NCI-H226 (cell line): ENCODE data around the gene DIMT1.

ENCODE experiments used
- DNase-seq: peaks from one replicate; pipeline ENCODE4 v3.0.0-alpha.2; 2015

Gene DIMT1

GRCh38 chr5:62369039-62369438, 34.7 kb downstream of the DIMT1 start:
- DNase-seq = no peak

- no peak for DNase-seq
Observed at GRCh38 chr5:62362701-62363100, 41.0 kb downstream of the DIMT1 start.

- peak; percentile 24 for DNase-seq
Observed at GRCh38 chr5:62354028-62354874, 49.5 kb downstream of the DIMT1 start.

GRCh38 chr5:62348723-62349481, 54.8 kb downstream of the DIMT1 start:
- DNase-seq = no peak

GRCh38 chr5:62347928-62348327, 55.8 kb downstream of the DIMT1 start:
- no peak for DNase-seq

GRCh38 chr5:62346748-62347147, 57.0 kb downstream of the DIMT1 start:
- DNase-seq = no peak

- DNase-seq = peak; percentile 45
Observed at GRCh38 chr5:62343428-62343827, 60.3 kb downstream of the DIMT1 start.

- DNase-seq = no peak
Observed at GRCh38 chr5:62342476-62342837, 61.2 kb downstream of the DIMT1 start.

GRCh38 chr5:62341783-62342475, 61.8 kb downstream of the DIMT1 start:
- DNase-seq = no peak

GRCh38 chr5:62340979-62341378, 62.7 kb downstream of the DIMT1 start:
- no peak for DNase-seq

- DNase-seq = no peak
Observed at GRCh38 chr5:62340392-62340791, 63.3 kb downstream of the DIMT1 start.
